GM12878 (cell line): Measurements from ENCODE around the gene CLASRP. TPM values are rescaled to one million over a fixed set of nuclear protein-coding genes. Genes with fewer than 3 reads are reported as not detected.

Experiments used
- ATAC-seq: fragments of 200-7000 bp; cut with Tn5 transposase; 3 replicates; pipeline ENCODE4 v1.9.1; 2020; ENCODE audit warnings: mild to moderate bottlenecking, moderate library complexity
- BruUV-seq: library from RNA; stranded (reverse); fragments of 400-500 nt; replicated peaks from 2 replicates; lab custom pipeline; 2021; lab: Mats Ljungman, UMichigan
- CTCF ChIA-PET: fragments of 300-600 bp; sonication (Branson Sonifier 250); formaldehyde crosslinking; extraction: SDS; loops from one replicate; lab custom pipeline; 2021; ENCODE audit warnings: inconsistent platforms; lab: Yijun Ruan, JAX
- POLR2A ChIA-PET: fragments of 350-600 bp; formaldehyde crosslinking; extraction: SDS; loops from one replicate; lab custom pipeline; 2021; ENCODE audit warnings: inconsistent platforms; lab: Charles Lee
- RAD21 ChIA-PET: fragments of 300-600 bp; sonication (Branson Sonifier 250); formaldehyde crosslinking; loops from one replicate; lab custom pipeline; 2023; ENCODE audit warnings: antibody characterized with exemption; ENCODE audit not compliant: unreplicated experiment; lab: Charles Lee
- SMC1A ChIA-PET: fragments of 300-600 bp; sonication (Branson Sonifier 250); formaldehyde crosslinking; loops from one replicate; lab custom pipeline; 2023; ENCODE audit not compliant: unreplicated experiment, uncharacterized antibody; lab: Charles Lee
- DNase-seq: peaks from one replicate; pipeline ENCODE4 v3.0.0-alpha.2; 2011; ENCODE audit warnings: low read depth, low spot score
- FAIRE-seq: peaks from 3 replicates; lab custom pipeline; 2011; peaks lifted over from hg19 to GRCh38; lab: Jason Lieb, UNC
- H2AFZ ChIP-seq: 2 replicates; pipeline ENCODE4 v1.6.0; 2011; ENCODE audit warnings: low read depth, low read length, control low read depth; ENCODE audit not compliant: control insufficient read depth
- H3K27ac ChIP-seq: 2 replicates; pipeline ENCODE4 v1.5.1; 2011; ENCODE audit warnings: control low read depth; ENCODE audit not compliant: control insufficient read depth, insufficient read depth
- H3K27me3 ChIP-seq, 2 experiments: replicated peaks in 1 of 2; 2 replicates each; pipeline versions ENCODE4 v1.6.0 to v1.6.1; 2011; ENCODE audit warnings: low read length in 1 of 2; ENCODE audit not compliant: control insufficient read depth in 2 of 2, insufficient read depth in 2 of 2
- H3K36me3 ChIP-seq, 2 experiments: 2 replicates each; pipeline ENCODE4 v1.5.1; 2011; ENCODE audit warnings: low read length in 1 of 2; ENCODE audit not compliant: control insufficient read depth in 2 of 2, insufficient read depth in 2 of 2
- H3K4me1 ChIP-seq: 2 replicates; pipeline ENCODE4 v1.6.1; 2011; ENCODE audit warnings: mild to moderate bottlenecking, low read length, moderate library complexity, mixed read lengths; ENCODE audit not compliant: control insufficient read depth, insufficient read depth
- H3K4me2 ChIP-seq: 2 replicates; pipeline ENCODE4 v1.6.0; 2011; ENCODE audit warnings: control low read depth; ENCODE audit not compliant: control insufficient read depth, insufficient read depth
- H3K4me3 ChIP-seq: fragments of 200-600 bp; sonication (generic); 2 replicates; pipeline ENCODE4 v1.5.1; 2016
- H3K79me2 ChIP-seq: 2 replicates; pipeline ENCODE4 v1.6.0; 2011; ENCODE audit warnings: low read length; ENCODE audit not compliant: control insufficient read depth, insufficient read depth
- H3K9ac ChIP-seq: 2 replicates; pipeline ENCODE4 v1.8.0; 2011; ENCODE audit warnings: low read length, control low read depth, mixed read lengths; ENCODE audit not compliant: control insufficient read depth, insufficient read depth
- H3K9me3 ChIP-seq: replicated peaks from 3 replicates; pipeline ENCODE4 v1.5.1; 2011; ENCODE audit warnings: mild to moderate bottlenecking, low read length; ENCODE audit not compliant: control insufficient read depth, insufficient read depth
- H4K20me1 ChIP-seq: 2 replicates; pipeline ENCODE4 v1.6.0; 2011; ENCODE audit not compliant: control insufficient read depth, insufficient read depth
- BCL3 ChIP-seq: IDR thresholded peaks from 2 replicates; pipeline ENCODE4 v1.6.1; 2011; ENCODE audit warnings: borderline replicate concordance, low read depth, mild to moderate bottlenecking, moderate library complexity, low read length; ENCODE audit not compliant: insufficient read depth, poor library complexity, severe bottlenecking
- BHLHE40 ChIP-seq, 2 experiments: fragments of 450-650 bp in 1 of 2; IDR thresholded peaks; 2 replicates each; pipeline ENCODE4 v1.6.1; 2011 to 2017; ENCODE audit warnings: low read depth in 2 of 2, borderline replicate concordance in 1 of 2, improper control_type of control experiment in 1 of 2, low read length in 1 of 2, mild to moderate bottlenecking in 1 of 2
- CHD4 ChIP-seq: fragments of 200-600 bp; sonication (generic); IDR thresholded peaks from 2 replicates; pipeline ENCODE4 v1.6.1; 2016; ENCODE audit warnings: mild to moderate bottlenecking
- EED ChIP-seq: sonication (generic); IDR thresholded peaks from 2 replicates; pipeline ENCODE4 v1.6.1; 2016; ENCODE audit warnings: antibody characterized with exemption, low read depth
- EP300 ChIP-seq, 2 experiments: fragments of 150-350 bp in 1 of 2; IDR thresholded peaks; 2 replicates each; pipeline ENCODE4 v1.6.1; 2011 to 2012; ENCODE audit warnings: low read depth in 2 of 2, low read length in 2 of 2, borderline replicate concordance in 1 of 2, improper control_type of control experiment in 1 of 2, inconsistent platforms in 1 of 2; ENCODE audit not compliant: control insufficient read depth in 1 of 2
- IKZF1 ChIP-seq: fragments of 450-650 bp; conservative IDR thresholded peaks from 2 replicates; pipeline ENCODE4 v1.6.1; 2017; ENCODE audit warnings: antibody characterized with exemption, mild to moderate bottlenecking
- NFYA ChIP-seq: IDR thresholded peaks from 2 replicates; pipeline ENCODE4 v1.6.1; 2011; ENCODE audit warnings: low read depth, mild to moderate bottlenecking, low read length, improper control_type of control experiment, borderline replicate concordance
- PAX8 ChIP-seq: fragments of 450-650 bp; IDR thresholded peaks from 2 replicates; pipeline ENCODE4 v1.6.1; 2017; ENCODE audit warnings: mild to moderate bottlenecking, moderate library complexity
- PKNOX1 ChIP-seq: fragments of 450-650 bp; IDR thresholded peaks from 2 replicates; pipeline ENCODE4 v1.6.1; 2016; ENCODE audit warnings: mild to moderate bottlenecking
- POU2F2 ChIP-seq: IDR thresholded peaks from 3 replicates; pipeline ENCODE4 v1.6.1; 2011; ENCODE audit warnings: low read depth, mild to moderate bottlenecking, low read length, borderline replicate concordance
- TCF3 ChIP-seq: IDR thresholded peaks from 2 replicates; pipeline ENCODE4 v1.6.1; 2012; ENCODE audit warnings: low read depth, mild to moderate bottlenecking, low read length, borderline replicate concordance; ENCODE audit not compliant: insufficient read depth
- YBX1 ChIP-seq: fragments of 450-650 bp; IDR thresholded peaks from 2 replicates; pipeline ENCODE4 v1.6.1; 2016; ENCODE audit warnings: antibody characterized with exemption
- WGBS: methylation state at CpG from one replicate; pipeline ENCODE4 v1.1.6; 2016; ENCODE audit warnings: low lambda C conversion rate; ENCODE audit not compliant: insufficient replicate concordance, insufficient coverage; ENCODE audit errors: missing lambda C conversion rate; 5-methylcytosine and 5-hydroxymethylcytosine counted together
- in situ Hi-C: fragments of 300-500 bp; cut with MboI; formaldehyde crosslinking; loops from 9 replicates; pipeline ENCODE4 v1.14.3; 2018; ENCODE audit warnings: mixed read lengths
- intact Hi-C: fragments of 100-400 bp; cut with micrococcal nuclease; formaldehyde crosslinking; loops from one replicate; pipeline ENCODE4 v1.14.2; 2022; ENCODE audit not compliant: unreplicated experiment
- polyA plus RNA-seq, 11 experiments: library from polyadenylated mRNA; depleted of rRNA in 4 of 11; unstranded in 6 of 11; stranded (reverse) in 5 of 11; fragments of >200 nt; fragmentation: Nextera tagmentation in 4 of 11; fragmentation: Illumina TruSeq in 1 of 11; extraction: Ambion mirVana in 4 of 11; extraction: Trizol in 1 of 11; gene quantifications; 1 replicate in 1 of 11; 2 replicates in 10 of 11; pipeline versions ENCODE4 v1.2.1 to v1.2.3, GENCODE V29; 2011 to 2016; ENCODE audit warnings: inconsistent platforms in 2 of 11, missing spikeins in 2 of 11, low read depth in 1 of 11
- total RNA-seq, 4 experiments: library from RNA; depleted of rRNA in 3 of 4; stranded (reverse); fragments of >200 nt in 3 of 4; fragmentation: Illumina TruSeq in 1 of 4; extraction: Trizol in 1 of 4; gene quantifications; 2 replicates each; pipeline versions ENCODE4 v1.2.1 to v1.2.3, GENCODE V29; 2013 to 2021

The CLASRP gene
- total and polyA plus RNA-seq, 10 of the 15 experiments (the other 5 are each of a cell fraction or from before 2014, with no cell fraction given) = 0.68 to 75.8 (median 30.2) TPM

GRCh38 chr19:45068041-45068440, 29.2 kb downstream of the CLASRP start (continued):
- TF ChIP-seq PAX8 (no peak), YBX1 (no peak), EP300 (IDR thresholded peaks at IDR 0.05; ENCODE audit: borderline replicate concordance in 1 of 2, control insufficient read depth in 1 of 2, low read depth in 2 of 2, low read length in 2 of 2) (no peak), IKZF1 (no peak), POU2F2 (no peak), BCL3 (no peak), NFYA (no peak), BHLHE40 (IDR thresholded peaks at IDR 0.05; ENCODE audit: borderline replicate concordance in 1 of 2, low read depth in 2 of 2, low read length in 1 of 2) (no peak), PKNOX1 (no peak)

GRCh38 chr19:45069056-45069455, 30.2 kb downstream of the CLASRP start:
- Histone ChIP-seq H3K79me2 (peaks cover 7% of the 10 kb centered on the region), H2AFZ (no peak overlapping the region), H4K20me1 (no peaks in the 10 kb centered on the region), H3K27me3 (no peaks in the 10 kb centered on the region), H3K9ac (no peak overlapping the region), H3K9me3 (no peaks in the 10 kb centered on the region), H3K4me3 (no peak overlapping the region), H3K4me2 (no peak overlapping the region), H3K27ac (no peak overlapping the region), H3K4me1 (peaks cover under 1% of the 10 kb centered on the region; the same call in 1 of the 2 replicates), H3K36me3 (peaks cover 11 to 46% of the 10 kb centered on the region in 2 experiments)
- 90% methylated on average over 12 of the region's 13 CpGs for WGBS
- intact Hi-C loops = no loop called here
- no TSS peak for BruUV-seq
- ChIA-PET POLR2A (interaction anchor here (0.7 kb wide), 1 partner anchor 257 kb away, joined by 3 read pairs; no protein-coding TSS in a partner anchor), RAD21 (no interaction called here), CTCF (no interaction called here), SMC1A (no interaction called here)
- in situ Hi-C loops = no loop called here
- ATAC-seq (peak; percentile 42), FAIRE-seq (no peak), DNase-seq (no peak)
- TF ChIP-seq EED (no peak), TCF3 (no peak), CHD4 (no peak)
